ENCODE results near the gene AKR7A3.
"Not testable (repeated sequence)": the region's sequence is repeated elsewhere in the genome, so short reads cannot be mapped to it uniquely, and the experiment has no call there.

The AKR7A3 gene

GRCh38 chr1:19317126-19317910, 28.7 kb upstream of the AKR7A3 start:
- no peak for DNase-seq

GRCh38 chr1:19315378-19316198, 27.0 kb upstream of the AKR7A3 start:
- DNase-seq, result no peak

- DNase-seq, result no peak
These were observed 25.7 kb upstream of the AKR7A3 start for GRCh38 chr1:19313961-19314882.

GRCh38 chr1:19313636-19313959, 25.0 kb upstream of the AKR7A3 start:
- no peak for DNase-seq

- DNase-seq, result no peak
These were observed 24.4 kb upstream of the AKR7A3 start for GRCh38 chr1:19312782-19313635.

- peak; percentile 83 for DNase-seq
These were observed 23.6 kb upstream of the AKR7A3 start, which contains the start of the genes AKR7A2 and SLC66A1 for GRCh38 chr1:19311931-19312781. AKR7A2 (minus strand) TSS chr1:19312144; CDS start chr1:19312124, 20 bp downstream. SLC66A1 (plus strand) TSS chr1:19312326; CDS start chr1:19317678, 5,352 bp downstream.

GRCh38 chr1:19311503-19311930, 22.9 kb upstream of the AKR7A3 start:
- no peak for DNase-seq

GRCh38 chr1:19310720-19311502, 22.3 kb upstream of the AKR7A3 start:
- DNase-seq, result no peak

- no peak for DNase-seq
These were observed 21.5 kb upstream of the AKR7A3 start for GRCh38 chr1:19310061-19310460.

GRCh38 chr1:19309123-19309813, 20.7 kb upstream of the AKR7A3 start:
- no peak for DNase-seq

GRCh38 chr1:19308509-19308907, 19.9 kb upstream of the AKR7A3 start:
- DNase-seq, result no peak

GRCh38 chr1:19307794-19308508, 19.4 kb upstream of the AKR7A3 start:
- DNase-seq, result no peak

- no peak for DNase-seq
These were observed 18.4 kb upstream of the AKR7A3 start for GRCh38 chr1:19306941-19307340.

- DNase-seq, result no peak
These were observed 17.3 kb upstream of the AKR7A3 start for GRCh38 chr1:19305880-19306279.

GRCh38 chr1:19304081-19304480, 15.5 kb upstream of the AKR7A3 start:
- not testable (repeated sequence) for DNase-seq

GRCh38 chr1:19300211-19300610, 11.6 kb upstream of the AKR7A3 start:
- no peak for DNase-seq

- no peak for DNase-seq
These were observed 6.1 kb upstream of the AKR7A3 start for GRCh38 chr1:19294638-19295037.

- DNase-seq, result no peak
These were observed 674 bp upstream of the AKR7A3 start for GRCh38 chr1:19289244-19289643.

Measured in activated T-cell treated with anti-CD3 and anti-CD28 coated beads for 4 hours (primary cell).